ENCODE data around the gene MTMR2.

The MTMR2 gene

GRCh38 chr11:95853862-95854261, 70.0 kb downstream of the MTMR2 start:
- Histone ChIP-seq H3K4me2 (ENCODE audit: low read length) (no peak overlapping the region), H3K27ac (no peak overlapping the region), H3K9ac (no peak overlapping the region), H3K27me3 (ENCODE audit: control insufficient read depth, insufficient read depth, low read length) (no peaks in the 10 kb centered on the region), H3K79me2 (no peaks in the 10 kb centered on the region), H3K36me3 (ENCODE audit: control insufficient read depth, insufficient read depth, low read length) (no peaks in the 10 kb centered on the region), H2AFZ (no peak overlapping the region), H3K4me1 (no peaks in the 10 kb centered on the region), H3K9me3 (ENCODE audit: control insufficient read depth, low read length) (no peaks in the 10 kb centered on the region), H3K4me3 (ENCODE audit: low read depth, low read length) (no peak overlapping the region)
- TF ChIP-seq CTCF (IDR thresholded peaks at IDR 0.05), result no peak

GRCh38 chr11:95853138-95853537, 70.8 kb downstream of the MTMR2 start:
- no peak for TF ChIP-seq CTCF (IDR thresholded peaks at IDR 0.05)
- no peaks in the 10 kb centered on the region for H3K79me2 ChIP-seq
- H3K4me1 ChIP-seq, result no peaks in the 10 kb centered on the region
- H3K9me3 ChIP-seq (ENCODE audit: control insufficient read depth, low read length), result no peaks in the 10 kb centered on the region
- H3K36me3 ChIP-seq (ENCODE audit: control insufficient read depth, insufficient read depth, low read length), result no peaks in the 10 kb centered on the region
- no peak overlapping the region for H2AFZ ChIP-seq
- H3K27ac ChIP-seq, result no peak overlapping the region
- H3K27me3 ChIP-seq (ENCODE audit: control insufficient read depth, insufficient read depth, low read length), result no peaks in the 10 kb centered on the region
- H3K4me3 ChIP-seq (ENCODE audit: low read depth, low read length), result no peak overlapping the region
- H3K4me2 ChIP-seq (ENCODE audit: low read length), result no peak overlapping the region
- no peak overlapping the region for H3K9ac ChIP-seq

GRCh38 chr11:95850137-95850536, 73.8 kb downstream of the MTMR2 start:
- TF ChIP-seq CTCF (IDR thresholded peaks at IDR 0.05), result no peak
- no peaks in the 10 kb centered on the region for H3K9me3 ChIP-seq (ENCODE audit: control insufficient read depth, low read length)
- H3K27me3 ChIP-seq (ENCODE audit: control insufficient read depth, insufficient read depth, low read length), result no peaks in the 10 kb centered on the region

GRCh38 chr11:95849087-95849825, 74.7 kb downstream of the MTMR2 start:
- no peak for TF ChIP-seq CTCF (IDR thresholded peaks at IDR 0.05)
- no peak overlapping the region for H3K4me2 ChIP-seq (ENCODE audit: low read length)
- H2AFZ ChIP-seq, result no peak overlapping the region
- no peaks in the 10 kb centered on the region for H3K9me3 ChIP-seq (ENCODE audit: control insufficient read depth, low read length)
- no peak overlapping the region for H3K9ac ChIP-seq
- H3K4me3 ChIP-seq (ENCODE audit: low read depth, low read length), result no peak overlapping the region
- H3K36me3 ChIP-seq (ENCODE audit: control insufficient read depth, insufficient read depth, low read length), result no peaks in the 10 kb centered on the region
- H3K27ac ChIP-seq, result no peak overlapping the region
- H3K4me1 ChIP-seq, result no peaks in the 10 kb centered on the region
- no peaks in the 10 kb centered on the region for H3K79me2 ChIP-seq
- H3K27me3 ChIP-seq (ENCODE audit: control insufficient read depth, insufficient read depth, low read length), result no peaks in the 10 kb centered on the region

More at GRCh38 chr11:95850137-95850536, 73.8 kb downstream of the MTMR2 start:
- Histone ChIP-seq H2AFZ (no peak overlapping the region), H3K4me1 (no peaks in the 10 kb centered on the region), H3K36me3 (ENCODE audit: control insufficient read depth, insufficient read depth, low read length) (no peaks in the 10 kb centered on the region), H3K4me3 (ENCODE audit: low read depth, low read length) (no peak overlapping the region), H3K4me2 (ENCODE audit: low read length) (no peak overlapping the region), H3K27ac (no peak overlapping the region), H3K79me2 (no peaks in the 10 kb centered on the region), H3K9ac (no peak overlapping the region)

- Histone ChIP-seq H3K4me1 (no peaks in the 10 kb centered on the region), H3K27ac (no peak overlapping the region), H3K27me3 (ENCODE audit: control insufficient read depth, insufficient read depth, low read length) (no peaks in the 10 kb centered on the region), H3K4me2 (ENCODE audit: low read length) (no peak overlapping the region), H3K4me3 (ENCODE audit: low read depth, low read length) (no peak overlapping the region), H3K36me3 (ENCODE audit: control insufficient read depth, insufficient read depth, low read length) (no peaks in the 10 kb centered on the region), H3K79me2 (no peaks in the 10 kb centered on the region), H3K9me3 (ENCODE audit: control insufficient read depth, low read length) (no peaks in the 10 kb centered on the region), H2AFZ (no peak overlapping the region), H3K9ac (no peak overlapping the region)
- no peak for TF ChIP-seq CTCF (IDR thresholded peaks at IDR 0.05)
These were observed 78.7 kb downstream of the MTMR2 start for GRCh38 chr11:95845167-95845566.

Data from parathyroid adenoma (tissue), 2 donors.